DOHH2 (cell line): ENCODE data around the gene ABCA3.

Experiments
- H3F3A ChIP-seq: fragments of 200-600 bp; sonication (generic), shearing (Covaris generic); 2 replicates; pipeline ENCODE4 v1.6.0; 2016; ENCODE audit warnings: antibody characterized with exemption, mild to moderate bottlenecking; ENCODE audit not compliant: control insufficient read depth, insufficient read depth
- H3K27ac ChIP-seq: fragments of 200-600 bp; sonication (generic); 2 replicates; pipeline ENCODE4 v1.5.1; 2014; ENCODE audit warnings: low read depth, mild to moderate bottlenecking, low read length, moderate library complexity
- H3K27me3 ChIP-seq: fragments of 200-600 bp; sonication (generic); 2 replicates; pipeline ENCODE4 v1.6.1; 2014; ENCODE audit warnings: mild to moderate bottlenecking, low read length, mixed read lengths; ENCODE audit not compliant: control insufficient read depth
- H3K36me3 ChIP-seq: fragments of 200-600 bp; sonication (generic); 2 replicates; pipeline ENCODE4 v1.6.1; 2014; ENCODE audit warnings: mild to moderate bottlenecking, low read length, moderate library complexity, mixed read lengths; ENCODE audit not compliant: control insufficient read depth
- H3K4me1 ChIP-seq: fragments of 200-600 bp; sonication (generic); 2 replicates; pipeline ENCODE4 v1.6.1; 2014; ENCODE audit warnings: mild to moderate bottlenecking, low read length, mixed read lengths; ENCODE audit not compliant: control insufficient read depth
- H3K4me2 ChIP-seq: fragments of 200-600 bp; sonication (generic); 2 replicates; pipeline ENCODE4 v1.6.0; 2014; ENCODE audit warnings: mild to moderate bottlenecking, low read length, moderate library complexity
- H3K4me3 ChIP-seq: fragments of 200-600 bp; sonication (generic); 2 replicates; pipeline ENCODE4 v1.5.1; 2014; ENCODE audit warnings: mild to moderate bottlenecking, low read length, mixed read lengths
- H3K79me2 ChIP-seq: fragments of 200-600 bp; sonication (generic); 2 replicates; pipeline ENCODE4 v1.6.1; 2014; ENCODE audit warnings: mild to moderate bottlenecking, low read length, mixed read lengths; ENCODE audit not compliant: control insufficient read depth
- H3K9me2 ChIP-seq: fragments of 200-600 bp; sonication (generic); replicated peaks from 2 replicates; pipeline ENCODE4 v1.6.1; 2014; ENCODE audit warnings: mild to moderate bottlenecking, low read length, mixed read lengths; ENCODE audit not compliant: control insufficient read depth
- H3K9me3 ChIP-seq: fragments of 200-600 bp; sonication (generic); 2 replicates; pipeline ENCODE4 v1.6.1; 2014; ENCODE audit warnings: antibody characterized with exemption, low read length, mixed read lengths; ENCODE audit not compliant: control insufficient read depth, insufficient read depth
- H4K20me1 ChIP-seq: fragments of 200-600 bp; sonication (generic); 2 replicates; pipeline ENCODE4 v1.6.0; 2014; ENCODE audit warnings: low read depth, mild to moderate bottlenecking, antibody characterized with exemption, low read length, moderate library complexity; ENCODE audit not compliant: control insufficient read depth, insufficient read depth
- CTCF ChIP-seq: fragments of 200-600 bp; sonication (generic); IDR thresholded peaks from one replicate; pipeline ENCODE4 v1.5.1; 2014; ENCODE audit warnings: antibody characterized with exemption, mild to moderate bottlenecking, low read depth, low read length; ENCODE audit not compliant: poor library complexity, severe bottlenecking
- EZH2phosphoT487 ChIP-seq: fragments of 200-600 bp; sonication (generic); IDR thresholded peaks from 2 replicates; pipeline ENCODE4 v1.6.1; 2017; ENCODE audit warnings: borderline replicate concordance, mild to moderate bottlenecking, antibody characterized with exemption, low read length, moderate library complexity, mixed read lengths

Gene ABCA3

GRCh38 chr16:2365397-2366294 lies 25.1 kb upstream of the ABCA3 start:
- no peaks in the 10 kb centered on the region for H3K36me3 ChIP-seq
- no peak overlapping the region for H3K4me3 ChIP-seq
- H3K4me2 ChIP-seq: no peak overlapping the region
- peaks cover 71% of the 10 kb centered on the region for H3K27me3 ChIP-seq
- H3K4me1 ChIP-seq: no peaks in the 10 kb centered on the region
- TF ChIP-seq CTCF (no peak), EZH2phosphoT487 (no peak)
- H3K9me2 ChIP-seq: no peaks in the 10 kb centered on the region
- no peaks in the 10 kb centered on the region for H3K9me3 ChIP-seq
- H3F3A ChIP-seq: no peaks in the 10 kb centered on the region
- no peaks in the 10 kb centered on the region for H3K79me2 ChIP-seq
- H3K27ac ChIP-seq: no peak overlapping the region
- H4K20me1 ChIP-seq: no peaks in the 10 kb centered on the region

GRCh38 chr16:2364638-2365210 lies 24.2 kb upstream of the ABCA3 start:
- Histone ChIP-seq H3K4me1 (no peaks in the 10 kb centered on the region), H3K9me3 (no peaks in the 10 kb centered on the region; the same call in 1 of the 2 replicates), H4K20me1 (no peaks in the 10 kb centered on the region), H3K79me2 (no peaks in the 10 kb centered on the region), H3K36me3 (no peaks in the 10 kb centered on the region), H3K4me2 (no peak overlapping the region), H3K4me3 (no peak overlapping the region), H3F3A (no peaks in the 10 kb centered on the region), H3K27ac (no peak overlapping the region), H3K27me3 (peaks cover 69% of the 10 kb centered on the region), H3K9me2 (no peaks in the 10 kb centered on the region)
- no peak for TF ChIP-seq EZH2phosphoT487
- no peak for TF ChIP-seq CTCF

GRCh38 chr16:2362218-2362617 lies 21.7 kb upstream of the ABCA3 start:
- Histone ChIP-seq H3K36me3 (no peaks in the 10 kb centered on the region), H3K9me2 (no peaks in the 10 kb centered on the region), H3K9me3 (peaks cover under 1% of the 10 kb centered on the region), H3K79me2 (no peaks in the 10 kb centered on the region), H4K20me1 (no peaks in the 10 kb centered on the region), H3F3A (no peaks in the 10 kb centered on the region), H3K27ac (no peak overlapping the region), H3K4me3 (no peak overlapping the region), H3K27me3 (peaks cover 61% of the 10 kb centered on the region), H3K4me2 (no peak overlapping the region), H3K4me1 (no peaks in the 10 kb centered on the region)
- TF ChIP-seq EZH2phosphoT487 (no peak), CTCF (no peak)
